Smooth muscle cell (in vitro differentiated cells): ENCODE results near the gene RHAG. TPM values are rescaled to one million over a fixed set of nuclear protein-coding genes. Genes with fewer than 3 reads are reported as not detected.

ENCODE experiments used
- DNase-seq: peaks from one replicate; lab custom pipeline; 2025; ENCODE audit not compliant: unreplicated experiment; lab: John Stamatoyannopoulos, UW
- H2AFZ ChIP-seq: fragments of 200-600 bp; sonication (generic); 2 replicates; pipeline ENCODE4 v1.6.0; 2016; ENCODE audit warnings: antibody characterized with exemption, low read depth, mild to moderate bottlenecking
- H3F3A ChIP-seq: fragments of 200-600 bp; sonication (generic); 2 replicates; pipeline ENCODE4 v1.6.0; 2017; ENCODE audit warnings: antibody characterized with exemption, low read depth
- H3K27ac ChIP-seq: fragments of 200-600 bp; sonication (generic); 2 replicates; pipeline ENCODE4 v1.5.1; 2016; ENCODE audit warnings: low read depth, mild to moderate bottlenecking
- H3K27me3 ChIP-seq: fragments of 200-600 bp; sonication (generic); 2 replicates; pipeline ENCODE4 v1.6.1; 2016; ENCODE audit warnings: low read depth, mild to moderate bottlenecking
- H3K36me3 ChIP-seq: fragments of 200-600 bp; sonication (generic); 2 replicates; pipeline ENCODE4 v1.5.1; 2016; ENCODE audit warnings: low read depth
- H3K4me1 ChIP-seq: fragments of 200-600 bp; sonication (generic); 2 replicates; pipeline ENCODE4 v1.5.1; 2016; ENCODE audit warnings: low read depth
- H3K4me2 ChIP-seq: fragments of 200-600 bp; sonication (generic); 2 replicates; pipeline ENCODE4 v1.6.0; 2016; ENCODE audit warnings: mild to moderate bottlenecking
- H3K4me3 ChIP-seq: fragments of 200-600 bp; sonication (generic); 2 replicates; pipeline ENCODE4 v1.5.1; 2016; ENCODE audit warnings: mild to moderate bottlenecking
- H3K79me2 ChIP-seq: fragments of 200-600 bp; sonication (generic); 2 replicates; pipeline ENCODE4 v1.6.0; 2016; ENCODE audit warnings: low read depth, mild to moderate bottlenecking
- H3K9ac ChIP-seq: fragments of 200-600 bp; sonication (generic); 2 replicates; pipeline ENCODE4 v1.6.0; 2016; ENCODE audit warnings: low read depth
- H3K9me3 ChIP-seq: fragments of 200-600 bp; sonication (generic); replicated peaks from 2 replicates; pipeline ENCODE4 v1.5.1; 2016; ENCODE audit warnings: low read depth
- H4K20me1 ChIP-seq: fragments of 200-600 bp; sonication (generic); 2 replicates; pipeline ENCODE4 v1.6.0; 2016; ENCODE audit warnings: low read depth
- WGBS: methylation state at CpG from one replicate; pipeline ENCODE4 v1.1.7; 2016; ENCODE audit warnings: low lambda C conversion rate; 5-methylcytosine and 5-hydroxymethylcytosine counted together
- polyA plus RNA-seq: library from polyadenylated mRNA; unstranded; fragments of >200 nt; fragmentation: Nextera tagmentation; extraction: Ambion mirVana; gene quantifications from 2 replicates; pipeline ENCODE4 v1.2.1, GENCODE V29; 2016
- total RNA-seq: library from RNA; depleted of rRNA; stranded (reverse); fragments of >200 nt; gene quantifications from 2 replicates; pipeline ENCODE4 v1.2.3, GENCODE V29; 2014
- TF ChIP-seq, protein P1 (sequence below): fragments of 200-600 bp; sonication (generic); IDR thresholded peaks from 2 replicates; pipeline ENCODE4 v1.5.1; 2017; ENCODE audit warnings: borderline replicate concordance, mild to moderate bottlenecking, antibody characterized with exemption; ENCODE audit not compliant: insufficient read depth, poor library complexity, severe bottlenecking

RHAG gene
- not detected in 2 replicates for total RNA-seq
- not detected in 2 replicates for polyA plus RNA-seq

DNA sequence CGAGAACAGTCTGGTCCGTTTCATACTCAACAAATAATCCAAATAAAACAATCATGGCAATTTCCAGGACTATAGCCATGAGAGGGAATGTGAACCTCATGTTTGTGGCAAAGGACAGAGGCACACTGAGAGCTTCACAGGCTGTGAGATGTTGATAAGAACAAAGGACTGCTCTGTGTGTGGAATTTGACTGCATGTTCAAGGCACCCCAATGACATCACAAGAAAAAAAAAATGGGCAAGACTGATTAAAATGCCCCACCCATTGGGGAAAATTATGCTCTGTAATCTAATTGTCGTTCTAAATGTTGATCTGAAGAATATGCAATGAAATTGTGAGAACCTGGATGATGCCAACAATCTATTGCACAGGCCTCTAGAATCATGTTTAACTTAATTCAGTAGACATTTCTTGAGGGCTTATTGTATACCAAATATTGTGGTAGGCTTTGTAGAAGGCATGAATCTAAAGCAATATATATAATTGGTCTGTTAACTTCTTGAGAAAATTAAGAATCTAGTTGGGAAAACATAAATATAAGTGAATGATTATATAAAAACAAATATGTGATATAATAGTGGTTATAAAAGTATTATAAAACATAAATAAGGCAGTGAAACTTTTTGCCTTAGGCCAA, at the start of gene RHAG:
Gene RHAG (minus strand): TSS at position 127 of the 637 bp plus-strand sequence. CDS start 27 bp downstream, at position 100.
- WGBS: 81% methylated on average over 3 of the region's 3 CpGs
- no peak for DNase-seq
- Histone ChIP-seq H3K9ac (no peak within 1 kb of the TSS), H3K4me1 (no peaks in the 10 kb centered on the region), H3F3A (no peaks in the 10 kb centered on the region), H3K27me3 (no peaks in the 10 kb centered on the region), H3K4me2 (no peak within 1 kb of the TSS), H3K27ac (no peak within 1 kb of the TSS), H3K9me3 (no peaks in the 10 kb centered on the region), H3K36me3 (no peaks in the 10 kb centered on the region), H2AFZ (no peak within 1 kb of the TSS), H3K4me3 (no peak within 1 kb of the TSS), H3K79me2 (no peaks in the 10 kb centered on the region), H4K20me1 (no peaks in the 10 kb centered on the region)
- TF ChIP-seq, protein P1, sequence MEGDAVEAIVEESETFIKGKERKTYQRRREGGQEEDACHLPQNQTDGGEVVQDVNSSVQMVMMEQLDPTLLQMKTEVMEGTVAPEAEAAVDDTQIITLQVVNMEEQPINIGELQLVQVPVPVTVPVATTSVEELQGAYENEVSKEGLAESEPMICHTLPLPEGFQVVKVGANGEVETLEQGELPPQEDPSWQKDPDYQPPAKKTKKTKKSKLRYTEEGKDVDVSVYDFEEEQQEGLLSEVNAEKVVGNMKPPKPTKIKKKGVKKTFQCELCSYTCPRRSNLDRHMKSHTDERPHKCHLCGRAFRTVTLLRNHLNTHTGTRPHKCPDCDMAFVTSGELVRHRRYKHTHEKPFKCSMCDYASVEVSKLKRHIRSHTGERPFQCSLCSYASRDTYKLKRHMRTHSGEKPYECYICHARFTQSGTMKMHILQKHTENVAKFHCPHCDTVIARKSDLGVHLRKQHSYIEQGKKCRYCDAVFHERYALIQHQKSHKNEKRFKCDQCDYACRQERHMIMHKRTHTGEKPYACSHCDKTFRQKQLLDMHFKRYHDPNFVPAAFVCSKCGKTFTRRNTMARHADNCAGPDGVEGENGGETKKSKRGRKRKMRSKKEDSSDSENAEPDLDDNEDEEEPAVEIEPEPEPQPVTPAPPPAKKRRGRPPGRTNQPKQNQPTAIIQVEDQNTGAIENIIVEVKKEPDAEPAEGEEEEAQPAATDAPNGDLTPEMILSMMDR: no peak

DNA sequence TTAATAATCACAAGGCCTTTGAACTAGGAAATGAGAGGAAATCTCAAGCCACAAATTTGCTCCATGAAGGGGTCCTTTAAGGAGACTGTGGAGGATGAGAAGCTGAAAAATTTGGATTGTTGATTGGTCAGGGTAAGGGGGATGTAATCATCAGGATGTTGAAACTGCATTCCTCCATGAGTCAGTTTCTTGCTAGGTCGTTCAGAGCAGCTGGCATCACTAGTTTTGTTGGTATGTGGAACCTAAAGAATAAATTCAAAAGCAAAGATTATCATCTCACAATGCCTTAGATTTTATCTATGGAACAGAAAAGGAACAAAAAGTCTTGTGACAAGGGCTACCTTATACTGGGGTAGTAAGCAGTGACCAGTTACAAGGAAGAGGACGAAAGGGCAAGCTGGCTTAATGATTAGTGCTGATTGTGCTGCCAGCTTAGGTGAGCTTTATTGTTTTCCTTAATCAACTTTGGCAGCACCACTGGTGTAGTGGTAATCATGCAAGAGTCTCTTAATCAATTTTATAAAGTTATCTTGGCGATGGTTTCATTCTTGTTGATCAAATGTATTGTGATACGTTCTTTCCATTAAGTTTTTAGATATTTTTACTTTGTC, 40.1 kb upstream of the RHAG start:
- H3F3A ChIP-seq: no peaks in the 10 kb centered on the region
- H3K27ac ChIP-seq: no peak overlapping the region
- H3K4me1 ChIP-seq: no peaks in the 10 kb centered on the region
- WGBS: 67% methylated on average over 4 of the region's 4 CpGs
- no peaks in the 10 kb centered on the region for H4K20me1 ChIP-seq
- H3K9me3 ChIP-seq: no peaks in the 10 kb centered on the region
- no peak overlapping the region for H3K9ac ChIP-seq
- TF ChIP-seq, protein P1: no peak
- H3K27me3 ChIP-seq: peaks cover 2% of the 10 kb centered on the region
- no peak overlapping the region for H3K4me3 ChIP-seq
- no peaks in the 10 kb centered on the region for H3K79me2 ChIP-seq
- H3K36me3 ChIP-seq: no peaks in the 10 kb centered on the region
- H2AFZ ChIP-seq: no peak overlapping the region
- H3K4me2 ChIP-seq: no peak overlapping the region
- DNase-seq: no peak

DNA sequence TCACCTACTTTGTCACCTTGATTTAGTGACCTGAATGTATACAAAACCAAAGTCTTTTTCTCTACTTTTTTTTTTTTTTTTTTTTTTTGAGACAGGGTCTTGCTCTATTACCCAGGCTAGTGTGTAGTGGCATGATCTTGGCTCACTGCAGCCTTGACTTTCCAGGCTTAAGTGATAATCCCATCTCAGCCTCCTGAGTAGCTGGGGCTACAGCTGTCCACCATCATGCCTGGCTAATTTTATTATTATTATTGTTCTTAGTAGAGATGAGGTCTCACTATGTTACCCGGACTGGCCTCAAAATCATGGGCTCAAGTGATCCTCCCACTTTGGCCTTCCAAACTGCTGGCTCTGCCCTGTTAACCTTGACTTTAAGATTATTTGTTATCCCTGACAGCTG, 39.2 kb upstream of the RHAG start:
- Histone ChIP-seq H3K27ac (no peak overlapping the region), H3K79me2 (no peaks in the 10 kb centered on the region), H3K27me3 (peaks cover 2% of the 10 kb centered on the region), H3K4me3 (no peak overlapping the region), H2AFZ (no peak overlapping the region), H3F3A (no peaks in the 10 kb centered on the region), H3K9me3 (no peaks in the 10 kb centered on the region), H3K4me2 (no peak overlapping the region), H3K9ac (no peak overlapping the region), H3K4me1 (no peaks in the 10 kb centered on the region), H3K36me3 (no peaks in the 10 kb centered on the region), H4K20me1 (no peaks in the 10 kb centered on the region)
- TF ChIP-seq, protein P1: no peak
- DNase-seq: no peak
- 89% methylated on average over 1 of the region's 1 CpG for WGBS

DNA sequence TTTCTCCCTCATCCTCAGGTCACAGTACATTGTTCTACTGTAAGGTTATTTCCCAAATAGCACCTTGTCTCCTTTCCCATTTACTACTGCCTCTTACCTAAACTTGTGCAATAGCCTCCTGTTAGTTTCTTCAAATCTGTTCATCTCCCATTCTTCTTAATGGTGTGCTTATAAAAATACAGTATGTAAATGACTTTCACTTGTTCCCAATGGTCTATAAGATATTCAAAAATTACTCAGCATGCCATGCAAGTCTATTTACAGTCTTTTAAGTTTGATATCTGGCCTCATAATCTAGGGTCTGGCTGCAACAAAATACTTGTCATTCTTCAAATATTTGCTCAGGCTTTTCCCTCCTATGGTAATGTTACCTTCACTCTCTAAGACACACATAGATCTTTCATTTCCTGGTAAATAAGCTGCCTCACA, 31.5 kb upstream of the RHAG start:
- no peak overlapping the region for H3K9ac ChIP-seq
- H3K27ac ChIP-seq: no peak overlapping the region
- no peak overlapping the region for H3K4me2 ChIP-seq
- no peak overlapping the region for H2AFZ ChIP-seq
- TF ChIP-seq, protein P1: no peak
- no peak overlapping the region for H3K4me3 ChIP-seq
- no peaks in the 10 kb centered on the region for H4K20me1 ChIP-seq
- no peaks in the 10 kb centered on the region for H3K4me1 ChIP-seq
- no peak for DNase-seq
- no peaks in the 10 kb centered on the region for H3F3A ChIP-seq
- no peaks in the 10 kb centered on the region for H3K9me3 ChIP-seq
- H3K36me3 ChIP-seq: no peaks in the 10 kb centered on the region
- H3K79me2 ChIP-seq: no peaks in the 10 kb centered on the region
- no peaks in the 10 kb centered on the region for H3K27me3 ChIP-seq
